MM.1S (cell line): Measurements from ENCODE around the gene BRINP1.

Experiments
- DNase-seq: peaks from one replicate; pipeline ENCODE4 v3.0.0-alpha.2; 2015
- H2AFZ ChIP-seq: fragments of 300-600 bp; sonication (generic); 2 replicates; pipeline ENCODE4 v1.6.0; 2016; ENCODE audit warnings: antibody characterized with exemption, low read length
- H3F3A ChIP-seq: fragments of 300-600 bp; sonication (generic); 2 replicates; pipeline ENCODE4 v1.6.1; 2016; ENCODE audit warnings: mild to moderate bottlenecking, antibody characterized with exemption, low read length, moderate library complexity, mixed read lengths; ENCODE audit not compliant: insufficient read depth
- H3K27ac ChIP-seq: fragments of 300-600 bp; sonication (generic); 2 replicates; pipeline ENCODE4 v1.5.1; 2016; ENCODE audit warnings: mild to moderate bottlenecking, low read length
- H3K27me3 ChIP-seq: fragments of 300-600 bp; sonication (generic); replicated peaks from 2 replicates; pipeline ENCODE4 v1.6.0; 2016; ENCODE audit warnings: low read length; ENCODE audit not compliant: insufficient read depth
- H3K36me3 ChIP-seq: fragments of 300-600 bp; sonication (generic); replicated peaks from 2 replicates; pipeline ENCODE4 v1.6.1; 2016; ENCODE audit warnings: mild to moderate bottlenecking, low read length, mixed read lengths; ENCODE audit not compliant: insufficient read depth
- H3K4me1 ChIP-seq: fragments of 300-600 bp; sonication (generic); 2 replicates; pipeline ENCODE4 v1.6.1; 2016; ENCODE audit warnings: low read length, mixed read lengths
- H3K4me2 ChIP-seq: fragments of 300-600 bp; sonication (generic); 2 replicates; pipeline ENCODE4 v1.6.0; 2016; ENCODE audit warnings: low read depth, low read length
- H3K4me3 ChIP-seq: fragments of 300-600 bp; sonication (generic); 2 replicates; pipeline ENCODE4 v1.5.1; 2016; ENCODE audit warnings: low read length, mixed read lengths
- H3K79me2 ChIP-seq: fragments of 300-600 bp; sonication (generic); 2 replicates; pipeline ENCODE4 v1.6.1; 2016; ENCODE audit warnings: mixed run types, low read length, mixed read lengths
- H3K9ac ChIP-seq: fragments of 300-600 bp; sonication (generic); 2 replicates; pipeline ENCODE4 v1.6.1; 2016; ENCODE audit warnings: low read length, mixed read lengths
- H3K9me2 ChIP-seq: fragments of 300-600 bp; sonication (generic); replicated peaks from 2 replicates; pipeline ENCODE4 v1.6.1; 2016; ENCODE audit warnings: mild to moderate bottlenecking, low read length, mixed read lengths; ENCODE audit not compliant: insufficient read depth
- H3K9me3 ChIP-seq: fragments of 300-600 bp; sonication (generic); replicated peaks from 2 replicates; pipeline ENCODE4 v1.6.1; 2016; ENCODE audit warnings: mild to moderate bottlenecking, low read length, mixed read lengths; ENCODE audit not compliant: insufficient read depth
- H4K20me1 ChIP-seq: fragments of 300-600 bp; sonication (generic); 2 replicates; pipeline ENCODE4 v1.6.1; 2016; ENCODE audit warnings: mild to moderate bottlenecking, low read length, moderate library complexity, mixed read lengths; ENCODE audit not compliant: insufficient read depth
- CTCF ChIP-seq: fragments of 300-600 bp; sonication (generic); IDR thresholded peaks from 2 replicates; pipeline ENCODE4 v1.5.1; 2016; ENCODE audit warnings: antibody characterized with exemption, low read length, mixed read lengths
- EZH2 ChIP-seq: fragments of 300-600 bp; sonication (generic); optimal IDR thresholded peaks from 2 replicates; pipeline ENCODE3; 2017; ENCODE audit warnings: low read depth, mild to moderate bottlenecking, antibody characterized with exemption, low read length, mixed read lengths
- EZH2phosphoT487 ChIP-seq: fragments of 300-600 bp; sonication (generic); IDR thresholded peaks from 2 replicates; pipeline ENCODE4 v1.6.1; 2018; ENCODE audit warnings: antibody characterized with exemption, low read length

BRINP1 gene

GRCh38 chr9:119334745-119335144 is 34.5 kb downstream of the BRINP1 start:
- Histone ChIP-seq H3K9ac (no peak overlapping the region), H3K4me1 (no peaks in the 10 kb centered on the region), H4K20me1 (no peaks in the 10 kb centered on the region), H3K36me3 (no peaks in the 10 kb centered on the region), H3K27ac (no peak overlapping the region), H2AFZ (no peak overlapping the region), H3K79me2 (no peaks in the 10 kb centered on the region), H3K9me3 (no peaks in the 10 kb centered on the region), H3F3A (no peaks in the 10 kb centered on the region), H3K4me2 (no peak overlapping the region), H3K9me2 (no peaks in the 10 kb centered on the region), H3K27me3 (no peaks in the 10 kb centered on the region), H3K4me3 (no peak overlapping the region)
- no peak for TF ChIP-seq CTCF
- no peak for DNase-seq

- no peaks in the 10 kb centered on the region for H4K20me1 ChIP-seq
- no peaks in the 10 kb centered on the region for H3K9me2 ChIP-seq
- H2AFZ ChIP-seq: no peak overlapping the region
- no peaks in the 10 kb centered on the region for H3F3A ChIP-seq
- no peak overlapping the region for H3K4me2 ChIP-seq
- DNase-seq: no peak
- H3K9me3 ChIP-seq: no peaks in the 10 kb centered on the region
- H3K27me3 ChIP-seq: no peaks in the 10 kb centered on the region
- no peak for TF ChIP-seq EZH2phosphoT487
- TF ChIP-seq EZH2: no peak
- no peak for TF ChIP-seq CTCF
- H3K79me2 ChIP-seq: no peaks in the 10 kb centered on the region
- no peak overlapping the region for H3K27ac ChIP-seq
- no peaks in the 10 kb centered on the region for H3K36me3 ChIP-seq
- no peaks in the 10 kb centered on the region for H3K4me1 ChIP-seq
- no peak overlapping the region for H3K9ac ChIP-seq
- H3K4me3 ChIP-seq: no peak overlapping the region
Measured at GRCh38 chr9:119333507-119334229, 35.6 kb downstream of the BRINP1 start.

GRCh38 chr9:119332522-119332921 is 36.7 kb downstream of the BRINP1 start:
- H3K9me3 ChIP-seq: no peaks in the 10 kb centered on the region
- H3K9ac ChIP-seq: no peak overlapping the region
- no peak overlapping the region for H3K4me3 ChIP-seq
- no peak overlapping the region for H3K4me2 ChIP-seq
- no peaks in the 10 kb centered on the region for H3K79me2 ChIP-seq
- H3F3A ChIP-seq: no peaks in the 10 kb centered on the region
- H3K27me3 ChIP-seq: no peaks in the 10 kb centered on the region
- H3K9me2 ChIP-seq: no peaks in the 10 kb centered on the region
- H3K4me1 ChIP-seq: no peaks in the 10 kb centered on the region
- H3K27ac ChIP-seq: no peak overlapping the region
- no peaks in the 10 kb centered on the region for H3K36me3 ChIP-seq
- TF ChIP-seq EZH2 (no peak), EZH2phosphoT487 (no peak), CTCF (no peak)
- H2AFZ ChIP-seq: no peak overlapping the region
- no peak for DNase-seq
- H4K20me1 ChIP-seq: no peaks in the 10 kb centered on the region
